Stimulated activated CD8-positive, alpha-beta memory T cell treated with anti-CD3 and anti-CD28 coated beads, Interleukin-15, amount 100 ng/mL, for 4 hours (primary cell): ENCODE measurements around the gene RREB1.

Experiments used
- DNase-seq, 2 donors: peaks; one replicate each; pipeline ENCODE4 v3.0.0-alpha.2; 2020; ENCODE audit warnings: low read depth in 2 of 2

Gene RREB1

DNA sequence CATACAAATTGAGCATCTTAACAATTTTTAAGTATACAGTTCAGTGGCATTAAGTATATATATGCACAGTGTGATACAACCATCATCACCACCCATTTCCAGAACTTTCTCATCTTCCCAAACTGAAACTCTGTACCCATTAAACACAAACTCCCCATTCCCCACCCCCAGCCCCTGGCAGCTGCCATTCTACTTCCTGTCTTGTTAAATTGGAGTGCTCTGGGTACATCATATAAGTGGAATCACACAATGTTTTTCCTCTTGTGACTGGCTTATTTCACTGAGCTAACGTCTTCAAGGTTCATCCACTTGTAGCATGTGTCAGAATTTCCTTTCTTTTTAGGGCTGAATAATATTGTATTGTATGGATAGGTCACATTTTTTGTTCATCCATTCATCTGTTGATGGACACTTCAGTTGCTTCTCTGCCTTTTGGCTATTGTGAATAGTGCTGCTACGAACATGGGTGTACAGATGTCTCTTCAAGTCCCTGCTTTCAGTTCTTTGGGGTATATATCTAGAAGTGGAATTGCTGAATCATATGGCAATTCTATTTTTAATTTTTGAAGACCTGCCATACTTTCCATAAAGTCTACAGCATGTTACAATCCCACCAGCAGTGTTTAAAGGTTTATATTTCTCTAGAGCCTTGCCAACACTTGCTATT, 19.6 kb upstream of the RREB1 start:
- DNase-seq: no peak

DNA sequence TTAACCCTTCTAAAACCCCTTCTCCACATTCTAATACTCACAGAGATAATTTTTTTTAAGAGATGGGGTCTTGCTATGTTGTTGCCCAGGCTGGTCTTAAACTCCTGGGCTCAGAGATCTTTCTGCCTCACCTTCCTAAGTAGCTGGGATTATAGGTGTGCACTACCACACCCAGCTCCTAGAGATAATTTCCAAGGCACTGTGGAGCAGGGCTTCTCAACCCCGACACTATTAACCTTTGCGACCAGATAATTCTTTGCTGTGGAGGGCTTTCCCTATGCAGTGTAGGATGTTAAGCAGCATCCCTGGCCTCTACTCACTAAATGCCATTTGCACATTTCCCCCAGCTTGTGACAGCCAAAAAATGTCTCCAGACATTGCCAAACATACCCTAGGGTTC, 8.8 kb upstream of the RREB1 start:
- no peak for DNase-seq

DNA sequence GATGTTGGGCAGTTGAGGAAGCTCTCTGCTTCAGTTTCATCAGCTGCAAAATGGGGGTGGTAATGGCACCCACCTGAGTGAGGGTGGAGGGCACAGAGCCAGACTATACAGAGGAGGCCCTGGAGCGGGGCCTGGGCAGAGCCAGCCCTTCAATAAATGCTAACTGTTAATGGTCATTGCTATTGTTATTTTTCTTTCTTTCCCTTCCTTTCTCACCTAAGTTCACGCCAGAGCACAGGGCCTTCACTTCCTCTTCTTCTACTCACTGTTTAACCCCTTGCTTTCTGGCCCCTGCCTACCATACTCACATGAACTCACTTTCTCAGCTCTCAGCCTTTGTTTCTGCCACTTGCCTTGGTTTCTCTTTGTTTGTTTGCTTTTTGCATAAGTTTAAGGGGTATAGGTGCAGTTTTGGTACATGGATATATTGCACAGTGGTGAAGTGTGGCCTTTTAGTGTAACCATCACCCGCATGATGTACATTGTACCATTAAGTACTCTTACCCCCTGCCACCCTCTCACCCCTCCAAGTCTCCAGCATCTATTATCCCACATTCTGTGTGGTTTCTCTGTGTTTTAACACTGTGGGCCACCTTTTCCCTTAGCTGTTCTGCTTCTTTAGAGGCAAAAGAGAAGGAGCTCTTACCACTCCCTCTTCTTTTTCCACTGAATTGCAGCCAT, 7.5 kb upstream of the RREB1 start:
- no peak for DNase-seq

GRCh38 chr6:7100753-7101081, 7.0 kb upstream of the RREB1 start:
- DNase-seq: no peak

- no peak for DNase-seq
These were observed 6.5 kb upstream of the RREB1 start for GRCh38 chr6:7101290-7101689.

DNA sequence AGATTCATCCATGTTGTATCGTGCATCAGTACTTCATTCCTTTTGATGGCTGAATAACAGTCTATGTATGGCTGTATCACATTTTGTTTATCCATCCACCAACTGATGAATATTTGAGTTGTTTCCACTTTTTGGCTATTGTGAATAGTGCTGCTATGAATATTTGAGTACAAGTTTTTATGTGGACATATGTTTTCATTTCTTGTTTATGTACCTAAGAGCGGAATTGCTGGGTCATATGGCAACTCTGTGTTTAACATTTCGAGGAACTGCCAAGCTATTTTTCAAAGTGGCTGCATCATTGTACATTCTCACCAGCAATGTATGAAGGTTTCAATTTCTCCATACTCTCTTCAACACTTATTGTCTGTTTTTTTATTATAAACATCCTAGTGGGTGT, 3.0 kb upstream of the RREB1 start:
- DNase-seq: no peak

DNA sequence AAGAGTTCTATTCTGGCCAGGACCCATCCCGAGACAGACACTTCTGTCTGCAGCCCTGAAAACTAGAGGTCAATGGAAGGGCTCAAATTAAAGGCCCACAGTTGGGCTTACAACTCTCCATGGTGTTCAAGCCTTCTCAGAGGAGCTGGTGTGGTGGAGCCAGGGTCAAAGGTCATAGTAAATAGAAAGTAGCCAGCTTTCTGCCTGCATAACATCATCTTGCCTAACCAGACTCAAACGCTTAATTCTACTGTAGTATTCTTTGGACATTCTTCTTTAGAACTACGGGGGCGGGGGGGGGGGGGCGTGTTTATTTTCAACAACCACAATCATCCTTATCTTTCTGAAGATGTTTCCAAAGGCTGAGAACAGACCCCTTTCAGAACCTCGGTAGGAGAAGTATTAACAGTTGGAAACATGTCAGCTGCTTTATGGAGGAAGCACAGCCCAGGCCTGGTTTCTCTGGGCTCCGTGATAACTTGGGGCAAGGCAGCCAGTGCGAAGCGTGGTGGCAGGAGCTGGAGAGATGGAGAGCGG, 1.5 kb upstream of the RREB1 start:
- no peak for DNase-seq

DNA sequence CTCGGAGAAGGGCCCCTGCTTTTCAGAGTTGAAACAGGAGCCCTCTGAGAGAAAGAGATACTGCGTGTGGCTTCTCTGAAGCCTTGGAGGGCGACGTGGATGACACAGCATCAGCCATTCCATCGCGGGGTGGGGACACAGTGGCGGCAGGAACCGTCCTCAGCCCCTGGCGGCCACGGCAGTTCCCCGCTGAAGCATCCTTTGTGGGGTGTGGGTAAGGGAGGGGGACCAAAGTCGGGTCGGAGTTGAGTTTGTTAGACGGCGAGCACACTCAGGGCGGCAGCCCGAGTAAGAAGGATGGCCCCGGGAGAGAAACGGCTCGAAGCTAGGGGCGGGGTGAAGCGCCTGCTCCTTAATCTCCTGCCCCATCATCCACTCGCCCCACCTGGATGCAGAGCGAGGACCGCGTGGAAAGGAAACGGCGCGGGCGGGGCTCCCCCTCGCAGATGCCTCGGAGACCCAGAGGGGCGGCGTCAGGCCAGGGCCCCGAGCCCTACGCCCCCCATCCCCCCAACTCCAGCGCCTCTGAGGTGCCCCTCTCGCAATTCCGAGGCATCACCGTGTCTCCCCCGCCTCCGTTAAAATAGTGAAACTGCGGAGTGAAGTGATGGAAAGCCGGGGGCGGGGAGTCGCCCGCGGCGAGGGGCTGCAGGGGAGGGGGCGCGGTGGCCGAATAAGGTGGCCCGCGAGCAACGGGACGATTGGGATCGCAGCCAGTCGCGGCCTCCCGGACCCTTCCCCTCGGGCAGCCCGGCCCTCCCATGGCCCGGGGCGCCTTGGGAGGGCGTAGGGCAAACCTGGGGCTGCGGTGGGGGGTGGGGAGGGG, 796 bp upstream of the RREB1 start:
- peak; percentile 57 to 58 for DNase-seq

DNA sequence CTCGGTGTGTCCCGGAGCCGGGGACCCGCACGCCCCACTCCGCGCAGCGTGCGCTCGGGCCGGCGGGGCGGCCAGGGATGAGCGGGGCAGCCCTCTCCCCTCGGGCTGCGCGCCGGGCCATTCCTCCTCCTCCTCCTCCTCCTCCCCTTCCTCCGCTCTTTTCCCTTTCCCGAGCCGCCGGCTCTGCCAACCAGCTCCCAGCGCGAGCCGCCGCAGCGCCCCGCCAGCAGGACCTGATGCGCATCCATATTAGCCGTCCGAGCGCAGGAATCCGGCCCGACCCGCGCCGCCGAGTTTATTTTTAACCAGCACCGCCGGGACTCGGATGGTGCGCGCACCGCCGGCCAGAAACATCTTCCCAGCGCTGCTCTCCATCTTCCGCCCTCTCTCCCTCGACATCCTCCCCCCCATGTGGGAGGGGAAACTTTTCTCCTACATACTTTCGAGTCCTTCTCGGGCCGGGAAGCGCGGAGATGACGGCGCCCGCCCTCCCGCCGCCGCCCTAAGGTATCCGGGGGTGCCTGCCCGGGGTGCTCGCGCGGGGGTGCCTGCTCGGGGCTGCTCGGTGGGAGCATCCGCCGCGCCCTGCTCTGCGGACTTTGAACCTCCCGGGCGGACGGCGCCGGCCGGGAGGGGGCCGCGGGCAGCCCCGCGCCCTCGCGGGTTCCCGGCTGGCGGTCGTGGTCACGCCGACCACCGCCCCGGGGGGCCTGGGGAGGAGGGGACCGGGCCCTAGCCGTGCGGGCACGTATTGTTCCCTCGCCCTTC, 619 bp downstream of the RREB1 start:
- DNase-seq: no peak

- DNase-seq: no peak
These were observed 1.4 kb downstream of the RREB1 start for GRCh38 chr6:7108964-7109836.

- no peak for DNase-seq
These were observed 2.5 kb downstream of the RREB1 start for GRCh38 chr6:7110092-7110792.

DNA sequence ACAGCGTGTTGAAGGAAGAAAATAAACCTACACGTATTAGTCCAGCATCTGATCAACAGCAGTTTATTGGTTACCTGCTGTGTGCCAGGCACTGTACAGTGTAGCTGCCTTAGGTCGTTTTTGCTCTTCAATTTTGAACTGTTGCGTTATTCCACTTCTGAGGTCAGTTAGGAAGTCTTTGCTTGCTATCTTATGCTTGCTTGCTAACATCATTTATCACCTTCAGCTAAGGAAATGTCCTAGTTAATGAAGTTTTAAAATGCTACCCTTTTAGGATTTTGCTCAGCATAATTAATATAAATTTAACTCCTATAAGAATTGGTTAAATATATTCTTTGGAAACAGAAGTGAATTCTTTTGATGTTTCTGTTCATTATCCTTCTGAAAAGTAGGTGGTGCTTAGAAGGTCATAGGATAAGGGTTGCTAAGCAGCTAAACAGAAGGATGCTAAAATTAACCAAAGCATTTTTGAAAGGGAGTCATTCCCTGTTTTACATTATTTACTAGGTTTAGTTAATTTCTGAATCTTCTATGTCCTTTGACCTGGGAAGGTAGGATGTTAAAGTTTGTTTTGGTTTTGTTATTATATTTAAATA, 3.4 kb downstream of the RREB1 start:
- no peak for DNase-seq

GRCh38 chr6:7112171-7112570, 4.4 kb downstream of the RREB1 start:
- no peak for DNase-seq

- DNase-seq: no peak
These were observed 5.1 kb downstream of the RREB1 start for GRCh38 chr6:7112741-7113313.

DNA sequence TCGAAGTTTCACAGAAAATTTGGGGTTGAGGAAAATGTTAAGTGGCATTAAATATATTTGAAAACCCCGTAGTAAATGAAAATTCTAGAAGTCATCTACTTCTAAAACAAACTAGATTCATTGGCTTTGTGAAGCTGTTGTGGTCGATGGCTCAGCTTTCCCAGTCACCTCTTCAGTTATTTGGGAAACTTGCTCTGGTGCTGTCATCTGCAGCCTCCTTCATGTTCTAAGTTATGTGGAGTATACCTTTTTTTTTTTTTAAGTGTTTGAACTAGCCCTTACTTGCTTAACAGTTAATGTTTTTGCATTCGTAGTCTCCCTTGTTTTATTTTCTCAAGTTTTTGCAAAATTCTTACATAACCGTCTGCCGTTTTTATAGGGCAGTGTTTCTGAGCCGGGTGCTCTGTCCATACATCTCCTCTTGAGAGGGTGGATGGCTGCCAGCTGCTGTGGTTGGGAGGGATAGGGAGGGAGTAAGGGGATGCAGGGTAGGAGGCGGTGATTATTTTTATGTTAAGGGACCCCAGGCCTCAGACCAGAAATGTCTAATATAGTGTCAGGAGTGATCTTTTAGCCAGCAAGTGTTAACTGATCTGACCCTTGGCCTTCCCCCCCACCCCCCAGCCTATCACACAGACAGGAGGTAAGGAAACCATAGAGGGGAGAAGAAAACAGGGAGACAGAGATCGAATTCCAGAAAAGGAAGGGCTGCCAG, 7.1 kb downstream of the RREB1 start:
- no peak for DNase-seq

- no peak for DNase-seq
These were observed 7.9 kb downstream of the RREB1 start for GRCh38 chr6:7115543-7116231.

DNA sequence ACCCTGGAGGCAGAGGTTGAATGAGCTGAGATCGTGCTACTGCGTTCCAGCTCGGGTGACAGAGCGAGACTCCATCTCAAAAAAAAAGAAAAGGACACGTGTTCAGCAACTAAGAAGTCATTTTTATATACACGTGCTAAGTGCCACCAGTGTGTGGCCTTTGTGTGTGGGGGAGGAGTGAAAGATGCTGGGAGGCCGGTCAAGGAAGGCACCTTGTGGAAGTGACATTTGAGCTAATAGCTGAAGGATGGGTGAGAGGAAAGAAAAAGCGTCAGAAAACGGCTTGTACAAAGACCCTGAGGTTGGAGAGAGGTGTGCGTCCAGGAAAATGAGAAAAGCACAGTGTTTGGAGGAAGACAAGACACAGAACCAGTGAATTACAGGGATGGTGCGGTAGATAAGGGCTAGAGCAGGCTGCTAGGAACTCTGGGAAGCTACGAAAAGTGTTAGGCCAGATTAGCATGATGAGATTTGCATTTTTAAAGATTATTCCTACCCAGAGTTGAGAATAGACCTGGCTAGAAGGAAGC, 11.6 kb downstream of the RREB1 start:
- DNase-seq: no peak

GRCh38 chr6:7121700-7122241, 14.0 kb downstream of the RREB1 start:
- DNase-seq: no peak
